GM18505 (cell line): ENCODE results near the gene CEACAM19.
"Not testable (repeated sequence)": the region's sequence is repeated elsewhere in the genome, so short reads cannot be mapped to it uniquely, and the experiment has no call there.

Experiments used
- ATAC-seq: cut with Tn5 transposase; IDR thresholded peaks from one replicate; pipeline ENCODE4 v1.9.1; 2021; ENCODE audit not compliant: unreplicated experiment
- POLR2A ChIP-seq: IDR thresholded peaks from 4 replicates; pipeline ENCODE4 v1.6.1; 2011; ENCODE audit warnings: borderline replicate concordance; ENCODE audit not compliant: insufficient read depth, insufficient read length; ENCODE audit errors: extremely low read depth

CEACAM19 gene

GRCh38 chr19:44672226-44672625, 944 bp downstream of the CEACAM19 start:
- ATAC-seq: no peak
- no peak for TF ChIP-seq POLR2A

GRCh38 chr19:44673510-44673909, 2.2 kb downstream of the CEACAM19 start:
- TF ChIP-seq POLR2A: no peak
- ATAC-seq: no peak

- ATAC-seq: no peak
- TF ChIP-seq POLR2A: no peak
Observed at GRCh38 chr19:44675521-44675920, 4.2 kb downstream of the CEACAM19 start.

- ATAC-seq: no peak
- TF ChIP-seq POLR2A: no peak
Observed at GRCh38 chr19:44677019-44677811, 5.9 kb downstream of the CEACAM19 start.

GRCh38 chr19:44680536-44680935, 9.3 kb downstream of the CEACAM19 start:
- TF ChIP-seq POLR2A: no peak
- ATAC-seq: no peak

- no peak for ATAC-seq
- no peak for TF ChIP-seq POLR2A
Observed at GRCh38 chr19:44681992-44682790, 10.9 kb downstream of the CEACAM19 start.

GRCh38 chr19:44682807-44683206, 11.5 kb downstream of the CEACAM19 start:
- ATAC-seq: no peak
- TF ChIP-seq POLR2A: no peak

GRCh38 chr19:44683434-44684210, 12.3 kb downstream of the CEACAM19 start:
- no peak for TF ChIP-seq POLR2A
- no peak for ATAC-seq

- ATAC-seq: not testable (repeated sequence)
Observed at GRCh38 chr19:44684396-44684795, 13.1 kb downstream of the CEACAM19 start.

- no peak for ATAC-seq
- no peak for TF ChIP-seq POLR2A
Observed at GRCh38 chr19:44684892-44685863, 13.9 kb downstream of the CEACAM19 start.

- no peak for TF ChIP-seq POLR2A
Observed at GRCh38 chr19:44685877-44686276, 14.6 kb downstream of the CEACAM19 start.

GRCh38 chr19:44686896-44687295, 15.6 kb downstream of the CEACAM19 start:
- no peak for ATAC-seq
- TF ChIP-seq POLR2A: no peak

More at GRCh38 chr19:44685877-44686276, 14.6 kb downstream of the CEACAM19 start:
- ATAC-seq: no peak

- ATAC-seq: no peak
- TF ChIP-seq POLR2A: no peak
Observed at GRCh38 chr19:44687888-44688287, 16.6 kb downstream of the CEACAM19 start.
